HG02610 (cell line): ENCODE measurements around the gene MLLT3.

Experiments used
- ATAC-seq: cut with Tn5 transposase; IDR thresholded peaks from one replicate; pipeline ENCODE4 v1.9.1; 2021; ENCODE audit warnings: mild to moderate bottlenecking, moderate library complexity; ENCODE audit not compliant: unreplicated experiment

The MLLT3 gene

GRCh38 chr9:20630241-20630943, 8.1 kb upstream of the MLLT3 start:
- no peak for ATAC-seq

DNA sequence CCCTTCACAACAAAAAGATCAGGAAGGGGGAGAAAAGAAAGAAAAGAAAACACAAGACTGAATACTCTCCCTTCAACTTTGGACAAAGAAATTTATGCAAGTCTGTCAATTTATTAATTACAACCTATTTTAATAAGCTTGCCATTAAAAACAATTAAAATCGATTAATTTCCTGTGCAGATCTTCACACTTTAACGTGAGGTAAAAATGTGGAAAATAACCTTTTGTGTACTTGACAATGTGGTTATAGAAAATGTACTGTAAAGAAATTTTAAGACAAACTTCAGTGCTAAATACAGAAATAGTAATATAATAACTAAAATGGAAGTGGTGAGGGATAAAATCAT, 2.7 kb upstream of the MLLT3 start:
- ATAC-seq = no peak

- peak; percentile 16 for ATAC-seq
Measured at GRCh38 chr9:20624201-20625002, 2.1 kb upstream of the MLLT3 start.

DNA sequence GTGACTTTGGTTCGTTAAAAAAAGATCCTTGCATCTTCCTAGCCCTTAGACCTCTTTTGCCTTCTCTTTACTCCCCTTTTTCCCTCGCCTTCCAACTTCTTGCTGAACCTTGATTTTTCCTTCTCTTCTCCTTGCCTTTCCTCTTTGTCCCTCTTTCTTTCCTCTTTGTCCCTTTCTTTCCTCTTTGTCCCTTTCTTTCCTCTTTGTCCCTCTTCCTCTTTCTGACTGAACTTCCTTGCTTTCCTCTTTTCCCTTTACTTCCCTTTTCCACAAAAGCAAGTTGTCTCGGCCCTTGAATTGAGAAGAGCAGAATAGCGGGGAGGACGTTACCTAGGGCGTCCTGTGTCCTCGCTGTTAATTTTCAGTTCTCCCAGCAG, 1.4 kb upstream of the MLLT3 start:
- no peak for ATAC-seq

DNA sequence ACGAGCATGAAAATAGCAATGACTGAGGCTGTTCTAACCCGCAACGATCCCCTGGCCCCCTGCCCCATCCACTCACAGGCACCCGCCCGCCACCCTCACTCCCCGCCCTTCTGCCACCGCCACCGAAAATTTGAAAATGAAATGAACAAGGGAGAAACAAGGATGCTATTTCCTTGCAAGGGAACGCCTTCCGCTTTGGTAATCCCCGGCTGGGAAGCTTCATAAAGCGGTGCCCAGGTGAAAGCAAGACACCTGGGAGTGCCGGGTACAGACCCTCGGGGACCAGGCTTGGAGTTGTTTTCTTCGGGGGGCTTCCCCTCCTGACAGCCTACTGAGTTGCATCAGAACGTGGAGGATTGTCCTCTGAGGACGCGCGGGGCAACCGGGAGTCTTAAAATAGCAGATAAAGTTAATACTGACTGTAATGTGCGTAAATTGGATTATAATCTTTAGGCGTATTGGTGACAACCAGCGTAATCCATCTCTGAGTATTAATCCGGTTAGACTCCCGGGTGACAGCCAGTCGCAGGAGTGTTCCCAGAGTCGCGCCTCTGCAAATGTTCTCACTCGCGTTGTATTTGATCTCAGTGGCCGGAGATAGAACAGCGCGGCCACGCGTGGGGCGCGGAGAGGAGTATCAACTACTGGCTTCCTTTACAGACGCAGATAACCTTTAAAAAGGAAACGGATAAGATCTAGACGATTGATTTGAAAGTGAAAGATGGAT, 885 bp upstream of the MLLT3 start:
- no peak for ATAC-seq

GRCh38 chr9:20621471-20622329, 599 bp downstream of the MLLT3 start:
- no peak for ATAC-seq

DNA sequence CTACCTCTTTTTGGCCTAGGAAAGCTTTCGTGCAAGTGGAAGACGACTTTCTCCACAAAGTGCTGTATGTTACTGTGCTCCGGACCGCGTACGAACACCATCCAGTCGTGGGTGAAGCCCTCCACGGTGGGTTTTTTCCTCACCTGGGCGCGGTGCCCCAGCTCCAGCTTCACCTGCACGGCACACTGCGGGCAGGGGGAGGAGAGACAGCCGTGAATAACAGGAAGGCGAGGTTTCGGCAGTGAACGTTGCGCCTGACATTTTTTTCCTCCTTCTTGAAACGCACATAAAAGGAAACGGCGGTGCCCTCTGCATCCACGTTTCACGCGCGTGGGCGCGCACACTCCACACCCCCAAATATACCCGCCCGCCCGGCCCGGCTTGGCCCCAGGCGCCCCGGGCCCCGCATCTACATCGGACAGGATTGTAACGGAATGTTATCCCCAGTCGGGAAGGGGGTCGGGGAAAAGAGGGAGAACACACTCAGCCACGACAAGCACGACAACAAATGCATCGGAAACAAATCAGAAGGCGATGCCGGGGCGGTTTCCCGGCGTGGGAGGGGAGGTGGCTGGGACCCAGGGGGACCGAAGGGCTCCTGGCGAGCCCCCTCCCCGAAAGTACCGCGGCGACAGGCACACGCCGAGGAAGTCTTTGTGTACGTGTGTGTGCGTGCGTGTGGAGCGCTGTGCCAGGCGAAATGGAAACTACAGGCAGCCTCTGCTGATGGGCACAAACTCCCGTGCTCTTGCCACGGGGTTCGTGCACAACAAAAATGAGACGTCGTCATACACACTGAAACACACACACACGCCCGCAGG, 1.4 kb downstream of the MLLT3 start:
- no peak for ATAC-seq

DNA sequence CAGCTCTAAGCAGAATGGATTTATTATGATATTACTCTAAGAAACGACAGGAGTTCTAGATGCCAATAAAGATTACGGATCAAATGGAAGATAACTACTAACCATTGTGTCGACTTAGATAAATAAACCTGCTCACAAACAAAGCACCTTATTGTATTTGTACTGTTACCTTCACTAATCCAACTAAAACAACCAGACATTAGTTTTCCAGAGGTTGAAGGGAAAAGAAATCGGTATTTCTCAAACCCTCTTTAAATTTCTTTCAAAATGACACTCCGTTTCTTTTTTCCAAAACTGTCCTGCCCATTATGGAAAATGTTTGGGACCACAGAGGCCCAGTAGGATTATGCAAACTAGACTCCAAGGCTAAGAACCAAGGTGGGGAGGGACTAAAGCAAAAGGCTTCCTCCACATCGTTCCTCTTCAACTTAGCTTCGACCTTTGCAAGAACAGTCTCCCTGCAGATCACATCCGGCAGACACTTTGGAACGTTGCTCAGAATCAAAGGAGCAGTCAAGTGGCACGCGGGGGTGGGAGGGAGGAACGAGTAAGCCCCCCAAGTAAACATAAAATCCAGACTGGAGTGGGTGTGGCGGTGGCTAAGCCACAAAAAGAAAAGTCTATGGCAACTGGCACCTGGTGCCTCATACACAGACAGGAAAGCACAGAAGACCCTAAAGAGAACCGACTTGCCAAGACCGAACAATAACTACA, 2.7 kb downstream of the MLLT3 start:
- ATAC-seq = no peak

DNA sequence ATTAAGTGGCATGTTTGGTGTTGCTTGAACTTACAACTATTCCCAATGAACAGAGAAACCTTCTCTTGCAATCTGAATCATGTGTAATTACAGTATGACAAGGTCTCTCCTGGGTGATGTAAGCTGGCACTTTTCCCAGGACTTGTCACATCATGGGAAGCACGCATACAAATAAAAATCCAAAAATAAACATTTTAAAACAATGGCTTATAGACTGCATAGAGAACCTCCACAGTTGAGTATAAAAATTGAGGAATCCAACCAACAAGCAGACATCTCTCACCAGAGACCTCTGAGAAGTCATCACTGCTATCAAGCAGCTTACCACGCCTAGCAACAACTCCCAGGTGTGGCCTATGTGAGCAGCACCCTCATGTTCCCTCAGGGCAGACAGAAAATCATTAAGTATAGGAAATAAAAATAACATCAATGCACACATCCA, 3.9 kb downstream of the MLLT3 start:
- no peak for ATAC-seq

DNA sequence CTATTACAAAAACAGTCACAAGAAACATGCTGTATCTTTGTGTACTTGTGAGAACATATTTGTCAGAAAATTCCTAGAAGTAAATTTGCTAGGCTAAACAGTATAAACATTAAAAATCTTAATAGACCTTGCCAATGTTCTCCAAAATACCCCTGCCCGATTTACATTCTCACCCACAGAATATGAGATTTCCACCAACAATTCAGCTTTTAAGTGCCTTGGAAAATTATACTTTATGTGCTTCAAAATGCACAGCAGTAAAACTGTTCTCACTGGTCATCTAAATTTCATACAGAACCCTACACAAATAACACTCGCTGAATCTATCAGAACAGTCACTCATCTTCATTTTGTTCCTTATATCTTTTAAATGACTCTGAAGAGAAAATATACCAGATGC, 5.5 kb downstream of the MLLT3 start:
- no peak for ATAC-seq

- peak; percentile 42 for ATAC-seq
Measured at GRCh38 chr9:20614602-20615216, 7.6 kb downstream of the MLLT3 start.

DNA sequence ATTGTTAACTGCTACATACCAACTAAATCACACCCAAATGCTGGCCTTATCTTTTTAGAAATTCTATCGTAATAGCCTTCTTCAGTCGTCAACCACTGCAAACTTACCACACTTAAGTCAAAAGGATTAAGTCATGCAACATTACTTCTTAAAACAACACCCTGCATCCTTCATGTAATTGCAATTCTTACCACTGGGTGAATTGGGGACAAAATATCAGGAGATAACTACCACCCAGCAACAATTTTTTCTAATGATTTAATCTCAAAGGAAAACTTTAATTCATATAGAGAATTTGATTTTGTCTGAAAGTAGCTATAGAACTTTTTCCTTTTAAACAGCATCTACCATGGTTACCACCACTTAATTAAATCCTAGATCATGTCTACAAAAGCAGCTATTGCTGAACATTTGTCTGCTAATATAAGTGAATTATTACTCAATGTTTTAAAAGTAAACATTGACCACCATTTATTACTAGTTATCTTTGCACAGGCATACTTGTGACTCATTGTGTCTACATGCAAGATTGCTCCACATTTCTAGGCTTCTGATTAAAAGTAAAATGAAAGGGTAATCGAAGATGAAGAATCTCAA, 10.5 kb downstream of the MLLT3 start:
- no peak for ATAC-seq

- no peak for ATAC-seq
Measured at GRCh38 chr9:20610591-20610990, 11.7 kb downstream of the MLLT3 start.

DNA sequence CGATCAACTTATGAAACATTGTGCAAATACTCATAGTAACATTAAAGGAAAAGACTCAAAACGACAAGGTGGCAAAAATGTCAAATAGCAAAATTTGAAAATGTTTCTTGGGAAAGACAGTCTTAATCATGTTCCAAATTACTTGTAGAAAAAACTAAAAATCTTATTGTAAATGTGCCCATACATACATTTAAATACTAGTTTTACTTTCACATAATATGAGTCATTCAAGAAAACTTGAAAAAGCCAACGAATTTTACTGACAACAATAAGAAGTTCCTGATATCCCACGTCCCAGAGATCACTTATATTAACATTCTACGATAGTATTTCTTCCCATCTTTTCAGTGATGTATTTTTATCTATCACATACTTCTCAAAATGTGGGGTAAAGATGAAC, 13.7 kb downstream of the MLLT3 start:
- no peak for ATAC-seq

GRCh38 chr9:20606652-20607051, 15.6 kb downstream of the MLLT3 start:
- no peak for ATAC-seq

- peak; percentile 82 for ATAC-seq
Measured at GRCh38 chr9:20604562-20604961, 17.7 kb downstream of the MLLT3 start.

DNA sequence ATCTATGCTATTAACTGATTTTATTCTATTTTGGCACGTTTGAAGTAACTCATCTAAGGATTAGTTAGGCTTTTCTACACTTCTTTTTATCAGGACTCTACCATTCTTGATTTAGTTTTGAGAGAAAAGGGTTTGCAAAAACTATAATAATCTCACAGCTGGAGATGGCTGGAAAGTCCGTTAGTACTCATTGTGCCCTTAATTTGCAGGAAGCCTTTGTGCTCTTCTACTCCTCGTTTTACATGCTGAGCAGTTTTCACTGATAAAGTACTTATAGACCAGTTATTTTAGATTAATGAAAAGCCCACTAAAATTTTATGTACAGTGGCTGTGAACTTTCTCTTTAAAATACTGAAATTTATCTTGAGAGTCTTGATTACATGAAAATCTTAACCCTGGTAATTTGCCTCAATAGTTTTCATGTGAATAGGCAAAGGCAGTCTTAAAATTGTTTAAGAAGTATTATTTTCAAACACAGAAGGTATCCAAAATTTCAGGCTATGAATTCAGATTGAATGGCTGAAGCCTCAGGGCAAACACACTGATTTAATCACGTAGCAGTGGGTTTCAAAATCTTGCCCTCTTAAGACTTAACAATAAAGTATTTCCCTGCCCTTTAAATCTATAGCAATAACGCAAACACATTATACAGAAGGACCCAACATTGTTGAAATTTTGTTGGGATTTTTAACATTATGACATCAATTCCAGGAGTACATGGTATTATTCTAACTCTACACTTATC, 18.6 kb downstream of the MLLT3 start:
- ATAC-seq = no peak

- no peak for ATAC-seq
Measured at GRCh38 chr9:20601292-20601691, 21.0 kb downstream of the MLLT3 start.
